ENCODE results near the gene PGD. TPM values are rescaled to one million over a fixed set of nuclear protein-coding genes. Genes with fewer than 3 reads are reported as not detected.

PGD gene
- total and polyA plus RNA-seq, 2 of the 13 experiments (the other 11 are each of a cell fraction or from before 2014, with no cell fraction given), result 64.8 to 210 TPM

DNA sequence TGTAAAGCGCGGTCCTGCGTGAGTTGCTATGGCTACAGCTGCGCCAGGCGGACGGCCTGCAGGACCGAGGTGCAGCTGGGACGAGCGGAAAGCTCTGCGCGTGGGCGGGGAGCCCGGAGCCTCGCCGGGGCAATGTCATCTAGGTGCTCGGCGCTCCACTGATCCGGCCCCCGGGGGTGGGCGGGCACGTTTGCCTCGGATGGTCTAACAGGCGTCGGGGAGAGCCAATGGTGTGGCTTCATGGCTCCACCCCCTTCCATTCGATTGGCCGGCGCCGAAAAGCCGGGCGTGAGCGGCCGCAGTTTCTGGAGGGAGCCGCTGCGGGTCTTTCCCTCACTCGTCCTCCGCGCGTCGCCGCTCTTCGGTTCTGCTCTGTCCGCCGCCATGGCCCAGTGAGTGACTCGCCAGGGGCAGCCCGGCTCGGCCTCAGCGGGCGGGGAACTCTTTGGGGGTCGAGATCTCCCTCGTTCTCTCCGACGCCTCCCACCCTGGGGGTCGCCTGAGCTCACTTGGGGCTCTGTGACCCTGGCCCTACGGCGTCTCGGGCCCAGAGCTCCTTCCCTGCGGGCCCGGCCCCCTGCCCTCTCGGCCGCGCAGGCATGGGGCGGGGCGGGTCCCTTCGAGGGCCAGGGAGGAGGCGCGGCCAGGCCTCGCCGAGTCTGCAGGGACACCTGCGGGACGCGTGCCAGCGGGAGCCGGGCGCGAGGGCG, at the start of gene PGD (continued):
- TF ChIP-seq, protein P1, sequence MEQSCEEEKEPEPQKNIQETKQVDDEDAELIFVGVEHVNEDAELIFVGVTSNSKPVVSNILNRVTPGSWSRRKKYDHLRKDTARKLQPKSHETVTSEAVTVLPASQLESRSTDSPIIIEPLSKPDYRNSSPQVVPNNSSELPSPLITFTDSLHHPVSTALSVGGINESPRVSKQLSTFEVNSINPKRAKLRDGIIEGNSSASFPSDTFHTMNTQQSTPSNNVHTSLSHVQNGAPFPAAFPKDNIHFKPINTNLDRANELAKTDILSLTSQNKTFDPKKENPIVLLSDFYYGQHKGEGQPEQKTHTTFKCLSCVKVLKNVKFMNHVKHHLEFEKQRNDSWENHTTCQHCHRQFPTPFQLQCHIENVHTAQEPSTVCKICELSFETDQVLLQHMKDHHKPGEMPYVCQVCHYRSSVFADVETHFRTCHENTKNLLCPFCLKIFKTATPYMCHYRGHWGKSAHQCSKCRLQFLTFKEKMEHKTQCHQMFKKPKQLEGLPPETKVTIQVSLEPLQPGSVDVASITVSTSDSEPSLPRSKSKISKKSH (CRISPR knock-in tag; IDR thresholded peaks at IDR 0.05; ENCODE audit: borderline replicate concordance), result peak; percentile 81; the same call in 1 of the 2 replicates
- TF ChIP-seq CBX1 (IDR thresholded peaks at IDR 0.05; ENCODE audit: low read depth) (no peak), MED1 (CRISPR knock-in tag; IDR thresholded peaks at IDR 0.05) (peak; percentile 62), ZBTB38 (CRISPR knock-in tag; IDR thresholded peaks at IDR 0.05) (peak; percentile 28; the same call in 1 of the 2 replicates), ZNF678 (CRISPR knock-in tag; IDR thresholded peaks at IDR 0.05) (peak; percentile 20; the same call in 1 of the 2 replicates), PRPF4 (IDR thresholded peaks at IDR 0.05; ENCODE audit: low read depth, low read length, poor library complexity, severe bottlenecking) (no peak), HNF4A (CRISPR knock-in tag; IDR thresholded peaks at IDR 0.05) (no peak; the same call in 1 of the 2 replicates), ZFP36 (IDR thresholded peaks at IDR 0.05; ENCODE audit: borderline replicate concordance, low read depth, low read length, partially characterized antibody) (no peak), ZSCAN21 (CRISPR knock-in tag; IDR thresholded peaks at IDR 0.05; ENCODE audit: borderline replicate concordance) (peak; percentile 79), FOSL2 (CRISPR knock-in tag; IDR thresholded peaks at IDR 0.05) (peak; percentile 27; the same call in 1 of the 2 replicates), BRD4 (CRISPR knock-in tag; IDR thresholded peaks at IDR 0.05) (peak; percentile 67; the same call in 1 of the 2 replicates), ZNF33B (CRISPR knock-in tag; IDR thresholded peaks at IDR 0.05) (peak; percentile 69; the same call in 1 of the 2 replicates), ARNT (IDR thresholded peaks at IDR 0.05) (no peak), RFX5 (IDR thresholded peaks at IDR 0.05; ENCODE audit: low read depth, low read length) (peak; percentile 42; the same call in 1 of the 2 replicates), PAWR (CRISPR knock-in tag; IDR thresholded peaks at IDR 0.05; ENCODE audit: borderline replicate concordance) (peak; percentile 97; the same call in 1 of the 2 replicates), NFYB (CRISPR knock-in tag; IDR thresholded peaks at IDR 0.05) (peak; percentile 99)
- TF ChIP-seq, protein P2, sequence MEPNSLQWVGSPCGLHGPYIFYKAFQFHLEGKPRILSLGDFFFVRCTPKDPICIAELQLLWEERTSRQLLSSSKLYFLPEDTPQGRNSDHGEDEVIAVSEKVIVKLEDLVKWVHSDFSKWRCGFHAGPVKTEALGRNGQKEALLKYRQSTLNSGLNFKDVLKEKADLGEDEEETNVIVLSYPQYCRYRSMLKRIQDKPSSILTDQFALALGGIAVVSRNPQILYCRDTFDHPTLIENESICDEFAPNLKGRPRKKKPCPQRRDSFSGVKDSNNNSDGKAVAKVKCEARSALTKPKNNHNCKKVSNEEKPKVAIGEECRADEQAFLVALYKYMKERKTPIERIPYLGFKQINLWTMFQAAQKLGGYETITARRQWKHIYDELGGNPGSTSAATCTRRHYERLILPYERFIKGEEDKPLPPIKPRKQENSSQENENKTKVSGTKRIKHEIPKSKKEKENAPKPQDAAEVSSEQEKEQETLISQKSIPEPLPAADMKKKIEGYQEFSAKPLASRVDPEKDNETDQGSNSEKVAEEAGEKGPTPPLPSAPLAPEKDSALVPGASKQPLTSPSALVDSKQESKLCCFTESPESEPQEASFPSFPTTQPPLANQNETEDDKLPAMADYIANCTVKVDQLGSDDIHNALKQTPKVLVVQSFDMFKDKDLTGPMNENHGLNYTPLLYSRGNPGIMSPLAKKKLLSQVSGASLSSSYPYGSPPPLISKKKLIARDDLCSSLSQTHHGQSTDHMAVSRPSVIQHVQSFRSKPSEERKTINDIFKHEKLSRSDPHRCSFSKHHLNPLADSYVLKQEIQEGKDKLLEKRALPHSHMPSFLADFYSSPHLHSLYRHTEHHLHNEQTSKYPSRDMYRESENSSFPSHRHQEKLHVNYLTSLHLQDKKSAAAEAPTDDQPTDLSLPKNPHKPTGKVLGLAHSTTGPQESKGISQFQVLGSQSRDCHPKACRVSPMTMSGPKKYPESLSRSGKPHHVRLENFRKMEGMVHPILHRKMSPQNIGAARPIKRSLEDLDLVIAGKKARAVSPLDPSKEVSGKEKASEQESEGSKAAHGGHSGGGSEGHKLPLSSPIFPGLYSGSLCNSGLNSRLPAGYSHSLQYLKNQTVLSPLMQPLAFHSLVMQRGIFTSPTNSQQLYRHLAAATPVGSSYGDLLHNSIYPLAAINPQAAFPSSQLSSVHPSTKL (CRISPR knock-in tag; IDR thresholded peaks at IDR 0.05), result peak; percentile 37; the same call in 1 of the 2 replicates
- TF ChIP-seq, protein P3, sequence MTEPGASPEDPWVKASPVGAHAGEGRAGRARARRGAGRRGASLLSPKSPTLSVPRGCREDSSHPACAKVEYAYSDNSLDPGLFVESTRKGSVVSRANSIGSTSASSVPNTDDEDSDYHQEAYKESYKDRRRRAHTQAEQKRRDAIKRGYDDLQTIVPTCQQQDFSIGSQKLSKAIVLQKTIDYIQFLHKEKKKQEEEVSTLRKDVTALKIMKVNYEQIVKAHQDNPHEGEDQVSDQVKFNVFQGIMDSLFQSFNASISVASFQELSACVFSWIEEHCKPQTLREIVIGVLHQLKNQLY (CRISPR knock-in tag; IDR thresholded peaks at IDR 0.05), result peak; percentile 11; the same call in 1 of the 2 replicates
- TF ChIP-seq, protein P4, sequence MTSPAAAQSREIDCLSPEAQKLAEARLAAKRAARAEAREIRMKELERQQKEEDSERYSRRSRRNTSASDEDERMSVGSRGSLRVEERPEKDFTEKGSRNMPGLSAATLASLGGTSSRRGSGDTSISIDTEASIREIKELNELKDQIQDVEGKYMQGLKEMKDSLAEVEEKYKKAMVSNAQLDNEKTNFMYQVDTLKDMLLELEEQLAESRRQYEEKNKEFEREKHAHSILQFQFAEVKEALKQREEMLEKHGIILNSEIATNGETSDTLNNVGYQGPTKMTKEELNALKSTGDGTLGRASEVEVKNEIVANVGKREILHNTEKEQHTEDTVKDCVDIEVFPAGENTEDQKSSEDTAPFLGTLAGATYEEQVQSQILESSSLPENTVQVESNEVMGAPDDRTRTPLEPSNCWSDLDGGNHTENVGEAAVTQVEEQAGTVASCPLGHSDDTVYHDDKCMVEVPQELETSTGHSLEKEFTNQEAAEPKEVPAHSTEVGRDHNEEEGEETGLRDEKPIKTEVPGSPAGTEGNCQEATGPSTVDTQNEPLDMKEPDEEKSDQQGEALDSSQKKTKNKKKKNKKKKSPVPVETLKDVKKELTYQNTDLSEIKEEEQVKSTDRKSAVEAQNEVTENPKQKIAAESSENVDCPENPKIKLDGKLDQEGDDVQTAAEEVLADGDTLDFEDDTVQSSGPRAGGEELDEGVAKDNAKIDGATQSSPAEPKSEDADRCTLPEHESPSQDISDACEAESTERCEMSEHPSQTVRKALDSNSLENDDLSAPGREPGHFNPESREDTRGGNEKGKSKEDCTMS (CRISPR knock-in tag; conservative IDR thresholded peaks at IDR 0.05), result no peak
